ENCODE results near the gene SH2B2.

Gene SH2B2

GRCh38 chr7:102251531-102252365 lies 34.9 kb upstream of the SH2B2 start:
- no peak for DNase-seq (ENCODE audit: low read depth)
- TF ChIP-seq, protein P1, sequence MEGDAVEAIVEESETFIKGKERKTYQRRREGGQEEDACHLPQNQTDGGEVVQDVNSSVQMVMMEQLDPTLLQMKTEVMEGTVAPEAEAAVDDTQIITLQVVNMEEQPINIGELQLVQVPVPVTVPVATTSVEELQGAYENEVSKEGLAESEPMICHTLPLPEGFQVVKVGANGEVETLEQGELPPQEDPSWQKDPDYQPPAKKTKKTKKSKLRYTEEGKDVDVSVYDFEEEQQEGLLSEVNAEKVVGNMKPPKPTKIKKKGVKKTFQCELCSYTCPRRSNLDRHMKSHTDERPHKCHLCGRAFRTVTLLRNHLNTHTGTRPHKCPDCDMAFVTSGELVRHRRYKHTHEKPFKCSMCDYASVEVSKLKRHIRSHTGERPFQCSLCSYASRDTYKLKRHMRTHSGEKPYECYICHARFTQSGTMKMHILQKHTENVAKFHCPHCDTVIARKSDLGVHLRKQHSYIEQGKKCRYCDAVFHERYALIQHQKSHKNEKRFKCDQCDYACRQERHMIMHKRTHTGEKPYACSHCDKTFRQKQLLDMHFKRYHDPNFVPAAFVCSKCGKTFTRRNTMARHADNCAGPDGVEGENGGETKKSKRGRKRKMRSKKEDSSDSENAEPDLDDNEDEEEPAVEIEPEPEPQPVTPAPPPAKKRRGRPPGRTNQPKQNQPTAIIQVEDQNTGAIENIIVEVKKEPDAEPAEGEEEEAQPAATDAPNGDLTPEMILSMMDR (IDR thresholded peaks at IDR 0.05; ENCODE audit: insufficient read depth, low read depth, low read length, missing control alignments), result no peak
- H3K4me3 ChIP-seq (ENCODE audit: low read depth, low read length), result no peak overlapping the region

GRCh38 chr7:102252366-102252982 lies 34.2 kb upstream of the SH2B2 start:
- H3K4me3 ChIP-seq (ENCODE audit: low read depth, low read length), result no peak overlapping the region
- TF ChIP-seq, protein P1 (IDR thresholded peaks at IDR 0.05; ENCODE audit: insufficient read depth, low read depth, low read length, missing control alignments), result no peak
- DNase-seq (ENCODE audit: low read depth), result no peak

- H3K4me3 ChIP-seq (ENCODE audit: low read depth, low read length), result no peak overlapping the region
- TF ChIP-seq, protein P1 (IDR thresholded peaks at IDR 0.05; ENCODE audit: insufficient read depth, low read depth, low read length, missing control alignments), result no peak
- no peak for DNase-seq (ENCODE audit: low read depth)
These were observed 33.3 kb upstream of the SH2B2 start for GRCh38 chr7:102253066-102253972.

DNA sequence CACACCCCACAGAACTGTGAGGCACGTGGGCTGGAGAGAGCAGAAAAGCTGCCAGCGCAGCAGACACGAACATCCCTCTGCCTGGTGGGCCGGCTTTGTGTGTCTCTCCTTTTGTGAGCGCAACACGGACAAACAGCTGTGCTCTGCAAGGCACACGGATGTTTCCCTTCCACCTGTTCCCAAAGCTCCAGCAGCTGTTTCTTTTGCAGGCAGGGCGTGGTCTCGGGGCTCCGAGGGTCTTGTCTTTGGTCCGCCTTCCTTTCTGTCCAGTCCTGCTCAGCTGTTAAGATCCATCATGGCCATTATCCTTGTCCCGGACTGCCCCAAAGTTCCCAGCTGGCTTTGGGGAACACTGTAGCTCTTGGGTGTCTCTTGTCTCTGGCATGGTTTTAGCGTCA lies 32.7 kb upstream of the SH2B2 start:
- TF ChIP-seq, protein P1 (IDR thresholded peaks at IDR 0.05; ENCODE audit: insufficient read depth, low read depth, low read length, missing control alignments), result no peak
- H3K4me3 ChIP-seq (ENCODE audit: low read depth, low read length), result no peak overlapping the region
- DNase-seq (ENCODE audit: low read depth), result no peak

DNA sequence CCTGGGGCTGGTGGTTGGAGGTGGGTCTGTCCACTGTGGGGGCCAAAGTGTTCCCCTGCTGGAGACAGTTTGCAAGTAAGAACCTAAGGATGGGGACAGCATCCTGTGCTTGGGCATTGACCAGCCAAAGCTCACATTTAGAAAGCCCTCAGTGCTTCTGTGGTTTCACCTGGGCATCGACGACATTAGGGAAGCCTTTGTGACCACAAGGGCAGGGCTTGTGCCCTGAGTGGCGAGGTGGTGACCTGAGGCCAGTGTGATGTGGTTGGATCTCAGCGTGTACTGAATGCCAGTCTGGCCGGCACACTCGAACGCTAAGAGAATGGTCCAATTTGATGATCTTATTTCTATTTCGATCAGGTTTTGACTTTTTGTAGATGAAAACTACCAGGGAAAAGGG lies 32.1 kb upstream of the SH2B2 start:
- TF ChIP-seq, protein P1 (IDR thresholded peaks at IDR 0.05; ENCODE audit: insufficient read depth, low read depth, low read length, missing control alignments), result no peak
- H3K4me3 ChIP-seq (ENCODE audit: low read depth, low read length), result no peak overlapping the region
- no peak for DNase-seq (ENCODE audit: low read depth)

DNA sequence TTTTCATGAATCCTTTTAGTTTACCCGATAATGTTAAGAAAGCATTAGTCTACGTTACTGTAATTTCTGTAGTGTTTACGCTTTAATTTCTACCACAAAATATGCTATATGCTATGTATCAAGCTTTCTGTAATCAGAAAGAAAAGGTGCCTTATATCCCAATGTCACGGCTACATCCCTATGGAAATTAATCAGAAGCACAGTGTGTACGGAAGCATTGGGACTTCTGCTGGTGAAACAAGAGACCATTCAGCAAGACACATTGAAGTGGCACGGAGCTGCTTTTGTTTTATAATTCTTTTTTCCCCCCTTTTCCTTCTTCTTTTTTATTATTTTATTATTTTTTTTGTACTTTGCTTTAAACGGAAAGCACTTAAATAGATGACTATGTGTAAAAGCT lies 31.2 kb upstream of the SH2B2 start:
- TF ChIP-seq, protein P1 (IDR thresholded peaks at IDR 0.05; ENCODE audit: insufficient read depth, low read depth, low read length, missing control alignments), result no peak
- DNase-seq (ENCODE audit: low read depth), result no peak
- H3K4me3 ChIP-seq (ENCODE audit: low read depth, low read length), result no peak overlapping the region

Measured in GM12865 (cell line).